Coronary artery (tissue), 2 donors: ENCODE data around the gene CIRBP.

Experiments
- DNase-seq: peaks from one replicate; pipeline ENCODE4 v3.0.0-alpha.2; 2017; ENCODE audit warnings: low spot score
- H3K27ac ChIP-seq, 2 donors: fragments of 200-600 bp; sonication (generic); one replicate each; pipeline ENCODE4 v1.5.1; 2016 to 2019
- H3K4me3 ChIP-seq: fragments of 200-600 bp; sonication (generic); 2 replicates; pipeline ENCODE4 v1.5.1; 2016; ENCODE audit warnings: mild to moderate bottlenecking, moderate library complexity
- TF ChIP-seq, protein P1 (sequence below): fragments of 200-600 bp; sonication (generic); IDR thresholded peaks from one replicate; pipeline ENCODE4 v1.5.1; 2019; ENCODE audit warnings: antibody characterized with exemption

CIRBP gene

DNA sequence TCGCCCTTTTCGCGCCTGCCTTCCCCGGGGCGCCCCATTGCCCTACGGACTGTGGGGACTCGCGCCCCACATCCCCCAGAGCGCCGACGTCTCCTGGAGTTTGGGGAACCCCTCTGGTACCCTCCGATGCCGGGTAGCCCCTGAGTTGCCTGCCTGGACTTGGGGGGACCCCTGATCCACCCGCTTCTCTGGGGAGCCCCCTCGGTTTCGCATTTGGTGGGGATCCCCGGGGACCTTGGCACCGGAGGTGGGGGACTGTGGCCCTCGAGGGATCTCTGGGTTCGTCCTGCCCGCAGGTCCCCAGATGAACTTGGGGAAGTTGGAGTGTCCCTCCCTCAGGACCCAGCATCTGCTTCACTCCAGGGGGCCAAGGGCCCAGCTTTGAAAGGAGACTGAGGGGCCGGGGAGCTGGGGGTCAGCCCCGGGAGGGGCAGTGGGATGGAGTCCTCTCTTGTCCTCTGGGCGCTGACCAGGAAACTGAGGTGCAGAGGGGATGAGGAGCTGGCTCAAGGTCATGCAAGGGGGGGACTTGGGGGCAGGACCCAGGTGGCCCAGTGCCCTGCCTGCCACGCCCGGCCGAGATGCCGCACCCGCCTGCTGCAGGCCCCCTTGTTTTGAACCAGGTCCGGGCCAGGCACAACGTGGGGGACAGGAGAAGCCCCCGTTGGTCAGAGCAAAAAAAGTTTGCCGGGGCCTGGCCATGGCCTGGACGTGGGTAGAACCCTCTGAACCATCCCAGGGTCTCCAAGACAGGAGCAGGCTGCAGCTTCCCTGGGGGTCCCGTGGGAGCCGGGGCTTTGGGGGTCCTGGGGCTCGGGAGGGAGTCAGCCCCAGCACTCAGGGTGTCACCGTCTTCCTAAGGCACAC, 17.6 kb downstream of the CIRBP start:
- H3K27ac ChIP-seq, result no peak overlapping the region
- no peak overlapping the region for H3K4me3 ChIP-seq
- no peak for DNase-seq
- TF ChIP-seq, protein P1, sequence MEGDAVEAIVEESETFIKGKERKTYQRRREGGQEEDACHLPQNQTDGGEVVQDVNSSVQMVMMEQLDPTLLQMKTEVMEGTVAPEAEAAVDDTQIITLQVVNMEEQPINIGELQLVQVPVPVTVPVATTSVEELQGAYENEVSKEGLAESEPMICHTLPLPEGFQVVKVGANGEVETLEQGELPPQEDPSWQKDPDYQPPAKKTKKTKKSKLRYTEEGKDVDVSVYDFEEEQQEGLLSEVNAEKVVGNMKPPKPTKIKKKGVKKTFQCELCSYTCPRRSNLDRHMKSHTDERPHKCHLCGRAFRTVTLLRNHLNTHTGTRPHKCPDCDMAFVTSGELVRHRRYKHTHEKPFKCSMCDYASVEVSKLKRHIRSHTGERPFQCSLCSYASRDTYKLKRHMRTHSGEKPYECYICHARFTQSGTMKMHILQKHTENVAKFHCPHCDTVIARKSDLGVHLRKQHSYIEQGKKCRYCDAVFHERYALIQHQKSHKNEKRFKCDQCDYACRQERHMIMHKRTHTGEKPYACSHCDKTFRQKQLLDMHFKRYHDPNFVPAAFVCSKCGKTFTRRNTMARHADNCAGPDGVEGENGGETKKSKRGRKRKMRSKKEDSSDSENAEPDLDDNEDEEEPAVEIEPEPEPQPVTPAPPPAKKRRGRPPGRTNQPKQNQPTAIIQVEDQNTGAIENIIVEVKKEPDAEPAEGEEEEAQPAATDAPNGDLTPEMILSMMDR, result no peak

DNA sequence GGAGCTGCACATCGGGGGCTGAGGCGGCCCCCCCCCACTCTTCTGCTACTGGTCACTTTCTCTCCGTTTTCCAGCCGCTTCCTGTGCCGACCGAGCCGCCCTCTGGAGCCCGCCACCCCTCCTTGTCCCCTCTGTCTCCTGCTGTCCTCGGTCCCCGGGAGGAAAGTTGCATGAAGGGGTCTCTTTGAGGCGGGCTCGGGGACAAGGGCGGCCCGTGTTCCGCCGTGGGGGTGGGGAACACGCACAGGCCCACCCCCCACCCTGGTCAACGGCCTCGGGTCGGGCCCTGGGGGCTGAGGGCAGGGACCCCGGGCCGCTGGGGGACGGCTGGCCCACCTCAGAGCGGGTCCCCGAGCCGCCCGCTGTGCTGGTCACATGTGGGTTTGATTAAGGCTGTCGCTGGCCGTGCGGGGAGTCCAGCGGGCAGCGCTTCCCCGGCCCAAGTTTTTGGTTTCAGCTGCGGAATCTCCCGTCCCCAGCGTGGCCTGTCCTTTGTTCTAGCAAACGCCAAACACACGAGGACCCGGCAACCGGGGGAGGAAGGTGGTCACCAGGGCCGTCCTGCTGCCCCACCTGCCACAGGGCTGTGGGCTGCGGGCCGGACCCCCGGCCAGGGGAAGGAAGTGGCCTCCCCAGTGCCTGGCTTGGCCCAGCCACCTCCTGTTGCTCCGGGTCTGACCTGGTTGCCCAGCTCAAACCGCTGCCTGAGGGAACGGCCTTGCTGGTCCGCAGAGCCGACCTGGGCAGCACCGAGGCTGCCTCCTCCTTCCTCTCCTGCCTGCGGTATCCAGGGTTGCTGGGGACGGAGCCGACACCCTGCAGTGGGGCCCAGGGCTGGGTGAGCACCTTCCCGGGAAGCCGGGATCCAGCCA, 18.5 kb downstream of the CIRBP start:
- Histone ChIP-seq H3K27ac (no peak overlapping the region), H3K4me3 (no peak overlapping the region)
- DNase-seq, result no peak
- TF ChIP-seq, protein P1, result no peak

- TF ChIP-seq, protein P1, result no peak
- Histone ChIP-seq H3K27ac (no peak overlapping the region), H3K4me3 (no peak overlapping the region)
- no peak for DNase-seq
These were observed 19.1 kb downstream of the CIRBP start for GRCh38 chr19:1288226-1288612.

GRCh38 chr19:1288833-1289685, 19.9 kb downstream of the CIRBP start:
- H3K4me3 ChIP-seq, result no peak overlapping the region
- H3K27ac ChIP-seq, result no peak overlapping the region
- DNase-seq, result no peak
- TF ChIP-seq, protein P1, result no peak

- Histone ChIP-seq H3K4me3 (no peak overlapping the region), H3K27ac (no peak overlapping the region)
- TF ChIP-seq, protein P1, result no peak
- DNase-seq, result no peak
These were observed 20.5 kb downstream of the CIRBP start for GRCh38 chr19:1289686-1290025.

DNA sequence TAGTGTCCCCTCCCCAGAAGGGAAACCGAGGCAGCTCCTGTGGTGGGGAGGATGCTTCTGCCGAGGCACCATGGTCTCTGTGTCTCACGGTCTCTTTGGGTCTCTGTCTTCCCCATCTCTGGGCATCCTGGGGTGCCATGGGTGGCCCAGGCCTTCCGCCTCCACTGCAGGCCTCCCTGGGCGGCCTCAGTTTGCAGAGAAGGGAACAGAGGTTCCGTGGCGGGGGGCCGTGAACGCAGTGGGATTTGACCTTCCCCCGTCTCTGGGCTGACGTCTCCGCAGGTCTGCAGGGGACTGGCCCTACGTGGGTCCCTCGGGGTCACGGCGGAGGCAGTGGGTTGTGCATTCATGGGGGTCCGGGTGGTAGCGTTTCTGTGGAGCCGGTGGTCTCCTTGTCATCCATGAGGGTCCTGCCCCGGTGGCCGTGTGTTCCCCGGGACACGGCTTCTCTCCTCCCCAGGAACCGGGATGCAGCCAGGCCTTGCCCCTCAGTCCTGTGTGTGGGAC, 21.1 kb downstream of the CIRBP start:
- H3K27ac ChIP-seq, result no peak overlapping the region
- no peak for DNase-seq

More for the DNA sequence above, 21.1 kb downstream of the CIRBP start:
- TF ChIP-seq, protein P1, result no peak
- no peak overlapping the region for H3K4me3 ChIP-seq
